ENCODE measurements around the gene CXCL6.

Gene CXCL6

GRCh38 chr4:73841243-73841925 lies 4.9 kb downstream of the CXCL6 start:
- H3K79me2 ChIP-seq (ENCODE audit: insufficient read depth, low read length) = no peaks in the 10 kb centered on the region
- H3K4me2 ChIP-seq (ENCODE audit: low read depth, low read length, poor library complexity, severe bottlenecking) = no peak overlapping the region
- no peak overlapping the region for H2AFZ ChIP-seq (ENCODE audit: low read length)
- no peaks in the 10 kb centered on the region for H3K27me3 ChIP-seq (ENCODE audit: insufficient read depth, low read length, poor library complexity, severe bottlenecking)
- no peak for TF ChIP-seq EZH2phosphoT487 (IDR thresholded peaks at IDR 0.05; ENCODE audit: borderline replicate concordance)
- TF ChIP-seq, protein P1, sequence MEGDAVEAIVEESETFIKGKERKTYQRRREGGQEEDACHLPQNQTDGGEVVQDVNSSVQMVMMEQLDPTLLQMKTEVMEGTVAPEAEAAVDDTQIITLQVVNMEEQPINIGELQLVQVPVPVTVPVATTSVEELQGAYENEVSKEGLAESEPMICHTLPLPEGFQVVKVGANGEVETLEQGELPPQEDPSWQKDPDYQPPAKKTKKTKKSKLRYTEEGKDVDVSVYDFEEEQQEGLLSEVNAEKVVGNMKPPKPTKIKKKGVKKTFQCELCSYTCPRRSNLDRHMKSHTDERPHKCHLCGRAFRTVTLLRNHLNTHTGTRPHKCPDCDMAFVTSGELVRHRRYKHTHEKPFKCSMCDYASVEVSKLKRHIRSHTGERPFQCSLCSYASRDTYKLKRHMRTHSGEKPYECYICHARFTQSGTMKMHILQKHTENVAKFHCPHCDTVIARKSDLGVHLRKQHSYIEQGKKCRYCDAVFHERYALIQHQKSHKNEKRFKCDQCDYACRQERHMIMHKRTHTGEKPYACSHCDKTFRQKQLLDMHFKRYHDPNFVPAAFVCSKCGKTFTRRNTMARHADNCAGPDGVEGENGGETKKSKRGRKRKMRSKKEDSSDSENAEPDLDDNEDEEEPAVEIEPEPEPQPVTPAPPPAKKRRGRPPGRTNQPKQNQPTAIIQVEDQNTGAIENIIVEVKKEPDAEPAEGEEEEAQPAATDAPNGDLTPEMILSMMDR (conservative IDR thresholded peaks at IDR 0.05; ENCODE audit: low read length) = no peak
- H3K4me3 ChIP-seq (ENCODE audit: low read length, poor library complexity, severe bottlenecking) = no peak overlapping the region
- no peaks in the 10 kb centered on the region for H3K9me3 ChIP-seq (ENCODE audit: insufficient read depth, low read depth, low read length)
- H3K9ac ChIP-seq (ENCODE audit: low read depth, low read length, poor library complexity, severe bottlenecking) = no peak overlapping the region
- no peaks in the 10 kb centered on the region for H3K4me1 ChIP-seq (ENCODE audit: insufficient read depth, low read length, poor library complexity, severe bottlenecking)
- H3F3A ChIP-seq (ENCODE audit: low read depth) = no peaks in the 10 kb centered on the region
- H4K20me1 ChIP-seq (ENCODE audit: insufficient read depth, low read length, poor library complexity, severe bottlenecking) = no peaks in the 10 kb centered on the region
- no peaks in the 10 kb centered on the region for H3K36me3 ChIP-seq (ENCODE audit: insufficient read depth, low read length)
- H3K9me2 ChIP-seq (replicated peaks; ENCODE audit: low read depth, low read length) = no peaks in the 10 kb centered on the region

DNA sequence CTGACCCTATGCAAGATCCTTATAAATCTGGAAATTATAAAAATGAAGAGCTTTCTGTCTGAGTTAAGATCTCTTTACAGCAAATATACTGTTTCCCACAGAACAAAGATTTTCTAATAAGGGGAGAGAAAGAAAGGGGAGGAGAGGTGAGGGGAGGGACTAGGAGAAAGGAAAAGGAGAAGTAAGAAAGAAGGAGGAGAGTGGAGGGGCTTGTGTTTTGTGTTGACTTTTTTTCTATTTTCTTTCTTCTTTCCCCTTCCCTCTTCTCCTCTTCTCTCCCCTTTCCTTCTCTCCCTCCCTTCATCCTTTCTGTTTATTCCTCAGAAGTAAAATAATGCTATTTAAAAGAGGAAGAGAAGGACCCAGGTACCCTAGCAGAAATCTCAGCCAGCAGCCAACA lies 6.2 kb downstream of the CXCL6 start:
- H3K4me1 ChIP-seq (ENCODE audit: insufficient read depth, low read length, poor library complexity, severe bottlenecking) = no peaks in the 10 kb centered on the region
- no peaks in the 10 kb centered on the region for H3K9me2 ChIP-seq (replicated peaks; ENCODE audit: low read depth, low read length)
- TF ChIP-seq, protein P1 (conservative IDR thresholded peaks at IDR 0.05; ENCODE audit: low read length) = no peak
- H3K27me3 ChIP-seq (ENCODE audit: insufficient read depth, low read length, poor library complexity, severe bottlenecking) = no peaks in the 10 kb centered on the region
- no peak overlapping the region for H3K4me3 ChIP-seq (ENCODE audit: low read length, poor library complexity, severe bottlenecking)
- H3K36me3 ChIP-seq (ENCODE audit: insufficient read depth, low read length) = no peaks in the 10 kb centered on the region
- no peaks in the 10 kb centered on the region for H3K79me2 ChIP-seq (ENCODE audit: insufficient read depth, low read length)
- no peaks in the 10 kb centered on the region for H3F3A ChIP-seq (ENCODE audit: low read depth)
- H4K20me1 ChIP-seq (ENCODE audit: insufficient read depth, low read length, poor library complexity, severe bottlenecking) = no peaks in the 10 kb centered on the region
- H3K4me2 ChIP-seq (ENCODE audit: low read depth, low read length, poor library complexity, severe bottlenecking) = no peak overlapping the region
- H3K9ac ChIP-seq (ENCODE audit: low read depth, low read length, poor library complexity, severe bottlenecking) = no peak overlapping the region
- H2AFZ ChIP-seq (ENCODE audit: low read length) = no peak overlapping the region
- no peaks in the 10 kb centered on the region for H3K9me3 ChIP-seq (ENCODE audit: insufficient read depth, low read depth, low read length)

DNA sequence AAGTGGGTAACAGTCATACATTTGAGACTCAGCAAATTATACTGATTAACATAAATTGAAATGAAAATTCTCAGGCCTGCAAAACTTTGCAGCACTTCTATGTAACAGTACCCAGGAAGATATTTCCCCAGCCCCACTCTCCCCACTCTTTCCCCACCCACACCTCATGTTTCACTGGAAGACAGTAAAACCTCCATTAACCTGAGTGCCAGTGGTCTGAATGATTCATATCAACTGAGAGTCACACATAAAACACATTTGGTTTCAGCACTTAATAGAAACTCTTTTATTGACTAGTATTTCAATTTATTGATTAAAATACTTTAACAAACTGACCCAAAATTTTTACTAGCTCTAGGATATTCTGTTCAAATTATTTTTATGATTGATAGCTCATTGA lies 6.9 kb downstream of the CXCL6 start:
- H2AFZ ChIP-seq (ENCODE audit: low read length) = no peak overlapping the region
- H3F3A ChIP-seq (ENCODE audit: low read depth) = no peaks in the 10 kb centered on the region
- no peaks in the 10 kb centered on the region for H3K4me1 ChIP-seq (ENCODE audit: insufficient read depth, low read length, poor library complexity, severe bottlenecking)
- no peak overlapping the region for H3K4me3 ChIP-seq (ENCODE audit: low read length, poor library complexity, severe bottlenecking)
- no peaks in the 10 kb centered on the region for H3K79me2 ChIP-seq (ENCODE audit: insufficient read depth, low read length)
- no peak overlapping the region for H3K4me2 ChIP-seq (ENCODE audit: low read depth, low read length, poor library complexity, severe bottlenecking)
- H3K9me2 ChIP-seq (replicated peaks; ENCODE audit: low read depth, low read length) = no peaks in the 10 kb centered on the region
- H3K9me3 ChIP-seq (ENCODE audit: insufficient read depth, low read depth, low read length) = no peaks in the 10 kb centered on the region
- H3K9ac ChIP-seq (ENCODE audit: low read depth, low read length, poor library complexity, severe bottlenecking) = no peak overlapping the region
- H3K27me3 ChIP-seq (ENCODE audit: insufficient read depth, low read length, poor library complexity, severe bottlenecking) = no peaks in the 10 kb centered on the region
- no peaks in the 10 kb centered on the region for H3K36me3 ChIP-seq (ENCODE audit: insufficient read depth, low read length)
- H4K20me1 ChIP-seq (ENCODE audit: insufficient read depth, low read length, poor library complexity, severe bottlenecking) = no peaks in the 10 kb centered on the region
- TF ChIP-seq, protein P1 (conservative IDR thresholded peaks at IDR 0.05; ENCODE audit: low read length) = no peak
- no peak for TF ChIP-seq EZH2phosphoT487 (IDR thresholded peaks at IDR 0.05; ENCODE audit: borderline replicate concordance)
